H1 (cell line): Measurements from ENCODE around the gene MAGEB10. TPM values are rescaled to one million over a fixed set of nuclear protein-coding genes. Genes with fewer than 3 reads are reported as not detected.

Experiments
- CTCF ChIA-PET: fragments of 300-600 bp; sonication (Branson Sonifier 250); formaldehyde crosslinking; loops from one replicate; lab custom pipeline; 2021; ENCODE audit not compliant: partially characterized antibody; lab: Charles Lee
- POLR2A ChIA-PET: fragments of 300-600 bp; sonication (Branson Sonifier 250); formaldehyde crosslinking; loops from one replicate; lab custom pipeline; 2021; ENCODE audit warnings: inconsistent platforms; ENCODE audit not compliant: partially characterized antibody; lab: Charles Lee
- DNase-seq, 2 experiments: peaks; one replicate each; pipeline versions ENCODE4 v3.0.0 to v3.0.0-alpha.2; 2010 to 2022; ENCODE audit warnings: low spot score in 2 of 2, low read depth in 1 of 2, mixed read lengths in 1 of 2
- FAIRE-seq: peaks from 2 replicates; lab custom pipeline; 2011; peaks lifted over from hg19 to GRCh38; lab: Jason Lieb, UNC
- H2AFZ ChIP-seq: 2 replicates; pipeline ENCODE4 v1.8.1; 2012; ENCODE audit warnings: low read length, inconsistent platforms
- H2AK5ac ChIP-seq: 2 replicates; pipeline ENCODE4 v1.6.1; 2013; ENCODE audit warnings: low read depth, low read length
- H2BK120ac ChIP-seq: replicated peaks from 2 replicates; pipeline ENCODE3; 2013; ENCODE audit warnings: low read depth, low read length, inconsistent platforms
- H2BK12ac ChIP-seq: 2 replicates; pipeline ENCODE4 v1.6.1; 2013; ENCODE audit warnings: low read depth, low read length
- H2BK15ac ChIP-seq: 2 replicates; pipeline ENCODE4 v1.6.1; 2013; ENCODE audit warnings: low read length
- H2BK20ac ChIP-seq: 2 replicates; pipeline ENCODE4 v1.6.1; 2013; ENCODE audit warnings: low read length
- H2BK5ac ChIP-seq: 2 replicates; pipeline ENCODE4 v1.6.1; 2013; ENCODE audit warnings: low read depth, low read length
- H3K14ac ChIP-seq: 2 replicates; pipeline ENCODE4 v1.6.1; 2013; ENCODE audit warnings: inconsistent platforms; ENCODE audit not compliant: insufficient read length
- H3K18ac ChIP-seq: 2 replicates; pipeline ENCODE4 v1.6.1; 2013; ENCODE audit warnings: low read length; ENCODE audit errors: extremely low read depth
- H3K23ac ChIP-seq: 2 replicates; pipeline ENCODE4 v1.6.1; 2013; ENCODE audit warnings: inconsistent platforms; ENCODE audit not compliant: insufficient read length
- H3K23me2 ChIP-seq: 2 replicates; pipeline ENCODE4 v1.6.1; 2013; ENCODE audit warnings: low read depth, low read length
- H3K27ac ChIP-seq: 2 replicates; pipeline ENCODE4 v1.6.1; 2011; ENCODE audit warnings: low read depth, low read length, inconsistent platforms
- H3K27me3 ChIP-seq, 4 experiments: replicated peaks in 1 of 4; 1 replicate in 1 of 4; 2 replicates in 3 of 4; pipeline versions ENCODE4 v1.6.1 to v1.8.1; 2011 to 2013; ENCODE audit warnings: low read length in 3 of 4, mild to moderate bottlenecking in 3 of 4, inconsistent platforms in 2 of 4, mixed read lengths in 2 of 4, moderate library complexity in 1 of 4; ENCODE audit not compliant: control insufficient read depth in 3 of 4, insufficient read depth in 3 of 4; ENCODE audit errors: extremely low read depth in 1 of 4
- H3K36me3 ChIP-seq, 4 experiments: 2 replicates each; pipeline versions ENCODE4 v1.6.1 to v1.8.1; 2011 to 2013; ENCODE audit warnings: mild to moderate bottlenecking in 4 of 4, low read length in 3 of 4, moderate library complexity in 2 of 4, control low read depth in 1 of 4, inconsistent platforms in 1 of 4; ENCODE audit not compliant: insufficient read depth in 4 of 4, control insufficient read depth in 2 of 4
- H3K4ac ChIP-seq: replicated peaks from 2 replicates; pipeline ENCODE3; 2013; ENCODE audit warnings: low read length, low read depth, mixed read lengths, inconsistent platforms; ENCODE audit not compliant: insufficient read length
- H3K4me1 ChIP-seq, 4 experiments: replicated peaks in 1 of 4; 1 replicate in 1 of 4; 2 replicates in 3 of 4; pipeline versions ENCODE4 v1.6.1 to v1.8.1; 2011 to 2013; ENCODE audit warnings: low read length in 3 of 4, inconsistent platforms in 2 of 4, mixed read lengths in 1 of 4; ENCODE audit not compliant: insufficient read depth in 4 of 4, control insufficient read depth in 3 of 4
- H3K4me2 ChIP-seq, 2 experiments: 2 replicates each; pipeline versions ENCODE4 v1.6.1 to v1.8.1; 2011 to 2013; ENCODE audit warnings: low read depth in 2 of 2, low read length in 2 of 2, control low read depth in 1 of 2, inconsistent platforms in 1 of 2, mild to moderate bottlenecking in 1 of 2; ENCODE audit not compliant: insufficient read depth in 1 of 2
- H3K4me3 ChIP-seq, 4 experiments: fragments of 200-600, 300-600 bp in 1 of 4; sonication (generic), shearing (Covaris generic), sonication (Bioruptor Twin) in 1 of 4; 2 replicates each; pipeline versions ENCODE4 v1.5.1 to v1.8.1; 2011 to 2016; ENCODE audit warnings: low read length in 4 of 4, low read depth in 3 of 4, control low read depth in 2 of 4, inconsistent platforms in 2 of 4, mild to moderate bottlenecking in 2 of 4, mixed read lengths in 1 of 4, moderate library complexity in 1 of 4; ENCODE audit not compliant: insufficient read depth in 2 of 4; ENCODE audit errors: extremely low read depth in 1 of 4
- H3K56ac ChIP-seq: replicated peaks from 2 replicates; pipeline ENCODE3; 2013; ENCODE audit warnings: low read depth, mild to moderate bottlenecking, mixed read lengths, low read length, inconsistent platforms; ENCODE audit not compliant: insufficient read length
- H3K79me1 ChIP-seq: 2 replicates; pipeline ENCODE4 v1.6.1; 2013; ENCODE audit warnings: low read depth, low read length, control low read depth
- H3K79me2 ChIP-seq, 2 experiments: 2 replicates each; pipeline versions ENCODE4 v1.6.1 to v1.8.1; 2012 to 2013; ENCODE audit warnings: low read length in 2 of 2, mild to moderate bottlenecking in 2 of 2, inconsistent platforms in 1 of 2; ENCODE audit not compliant: insufficient read depth in 2 of 2, control insufficient read depth in 1 of 2
- H3K9ac ChIP-seq, 4 experiments: replicated peaks in 1 of 4; 1 replicate in 1 of 4; 2 replicates in 3 of 4; pipeline versions ENCODE4 v1.6.1 to v1.8.1; 2011 to 2013; ENCODE audit warnings: low read depth in 3 of 4, low read length in 3 of 4, control low read depth in 2 of 4, mild to moderate bottlenecking in 2 of 4, moderate library complexity in 2 of 4, inconsistent platforms in 1 of 4; ENCODE audit errors: extremely low read depth in 1 of 4
- H3K9me3 ChIP-seq, 2 experiments: 2 replicates each; pipeline versions ENCODE4 v1.6.1 to v1.8.1; 2012 to 2013; ENCODE audit warnings: mild to moderate bottlenecking in 2 of 2, moderate library complexity in 2 of 2, control low read depth in 1 of 2, inconsistent platforms in 1 of 2, low read depth in 1 of 2, low read length in 1 of 2, mixed read lengths in 1 of 2; ENCODE audit not compliant: insufficient read depth in 2 of 2
- H4K20me1 ChIP-seq, 2 experiments: replicated peaks in 1 of 2; 2 replicates each; pipeline versions ENCODE3 to v1.8.1; 2011 to 2013; ENCODE audit warnings: inconsistent platforms in 2 of 2, low read length in 2 of 2, mild to moderate bottlenecking in 1 of 2; ENCODE audit not compliant: insufficient read depth in 2 of 2, control insufficient read depth in 1 of 2
- H4K5ac ChIP-seq: 2 replicates; pipeline ENCODE4 v1.6.1; 2013; ENCODE audit warnings: low read length, low read depth, mixed read lengths, inconsistent platforms; ENCODE audit not compliant: insufficient read length
- H4K8ac ChIP-seq: 2 replicates; pipeline ENCODE4 v1.8.0; 2013; ENCODE audit warnings: mild to moderate bottlenecking, moderate library complexity, low read length, inconsistent platforms; ENCODE audit not compliant: insufficient read depth; ENCODE audit errors: extremely low read depth
- H4K91ac ChIP-seq: replicated peaks from 2 replicates; pipeline ENCODE3; 2013; ENCODE audit warnings: low read length, mixed read lengths, inconsistent platforms; ENCODE audit not compliant: insufficient read length
- ATF2 ChIP-seq: IDR thresholded peaks from 2 replicates; pipeline ENCODE4 v1.6.1; 2012; ENCODE audit warnings: low read length, inconsistent platforms
- CBX8 ChIP-seq: fragments of 300-800, 300-1000 bp; sonication (generic); IDR thresholded peaks from 2 replicates; pipeline ENCODE4 v1.7.1; 2016; ENCODE audit warnings: low read depth, low read length, borderline replicate concordance
- CREB1 ChIP-seq: IDR thresholded peaks from 2 replicates; pipeline ENCODE4 v1.6.1; 2012; ENCODE audit warnings: inconsistent platforms
- FOSL1 ChIP-seq: IDR thresholded peaks from 2 replicates; pipeline ENCODE4 v1.6.1; 2011; ENCODE audit warnings: mild to moderate bottlenecking, low read depth, low read length, moderate library complexity; ENCODE audit not compliant: insufficient read depth
- MAX ChIP-seq: IDR thresholded peaks from 2 replicates; pipeline ENCODE4 v1.6.1; 2012; ENCODE audit warnings: inconsistent platforms
- POLR2A ChIP-seq, 2 experiments: IDR thresholded peaks; 1 replicate in 1 of 2; 2 replicates in 1 of 2; pipeline ENCODE4 v1.6.1; 2011; ENCODE audit warnings: low read depth in 2 of 2, low read length in 2 of 2, mild to moderate bottlenecking in 2 of 2; ENCODE audit errors: control extremely low read depth in 1 of 2
- POLR2AphosphoS5 ChIP-seq: IDR thresholded peaks from 2 replicates; pipeline ENCODE4 v1.6.1; 2011; ENCODE audit warnings: low read depth, low read length
- RFX5 ChIP-seq: IDR thresholded peaks from 2 replicates; pipeline ENCODE4 v1.6.1; 2011; ENCODE audit warnings: low read depth, low read length, improper control_type of control experiment, borderline replicate concordance
- RNF2 ChIP-seq: fragments of 200-900, 300-1000 bp; sonication (generic); IDR thresholded peaks from 2 replicates; pipeline ENCODE4 v1.7.1; 2016; ENCODE audit warnings: borderline replicate concordance, low read depth, mild to moderate bottlenecking, antibody characterized with exemption, low read length; ENCODE audit not compliant: poor library complexity, severe bottlenecking; ENCODE audit errors: missing control alignments
- TCF12 ChIP-seq: IDR thresholded peaks from 2 replicates; pipeline ENCODE4 v1.6.1; 2011; ENCODE audit warnings: low read depth, mild to moderate bottlenecking, low read length
- TEAD4 ChIP-seq: IDR thresholded peaks from 2 replicates; pipeline ENCODE4 v1.6.1; 2012; ENCODE audit warnings: low read depth, low read length, inconsistent platforms, mixed read lengths
- YY1 ChIP-seq: IDR thresholded peaks from 2 replicates; pipeline ENCODE4 v1.6.1; 2011; ENCODE audit warnings: low read depth, mild to moderate bottlenecking, low read length
- ZNF274 ChIP-seq: IDR thresholded peaks from 2 replicates; pipeline ENCODE4 v1.7.0; 2012; ENCODE audit warnings: low read length, borderline replicate concordance; ENCODE audit errors: extremely low read depth
- WGBS, 2 experiments: shearing (Covaris generic) in 1 of 2; methylation state at CpG; one replicate each; pipeline versions ENCODE4 v1.1.6 to v1.1.7; 2013 to 2015; ENCODE audit warnings: low lambda C conversion rate in 2 of 2, mixed read lengths in 2 of 2, inconsistent platforms in 1 of 2, low coverage in 1 of 2, missing lambda C conversion rate in 1 of 2; ENCODE audit not compliant: insufficient replicate concordance in 2 of 2, insufficient coverage in 1 of 2, insufficient read length in 1 of 2; ENCODE audit errors: extremely low coverage in 1 of 2, missing lambda C conversion rate in 1 of 2; 5-methylcytosine and 5-hydroxymethylcytosine counted together
- polyA plus RNA-seq, 7 experiments: library from polyadenylated mRNA; depleted of rRNA in 3 of 7; stranded (reverse) in 5 of 7; unstranded in 2 of 7; fragments of >200 nt in 5 of 7; fragments of 200-250 nt in 2 of 7; gene quantifications; 1 replicate in 5 of 7; 2 replicates in 1 of 7; 4 replicates in 1 of 7; pipeline versions ENCODE4 v1.2.1 to v1.2.3, GENCODE V29; 2011 to 2013; ENCODE audit warnings: missing spikeins in 2 of 7, mixed read lengths in 2 of 7
- total RNA-seq: library from RNA; stranded (reverse); fragmentation: NEBNext Ultra II Directional; extraction: Animal tissue kit (Norgen Biotek cat#: 25700); gene quantifications from 2 replicates; pipeline ENCODE4 v1.2.1, GENCODE V29; 2021

Gene MAGEB10
- total and polyA plus RNA-seq, 2 of the 8 experiments (the other 6 are each of a cell fraction or from before 2014, with no cell fraction given), result not detected

GRCh38 chrX:27863809-27864208, 56.0 kb downstream of the MAGEB10 start:
- Histone ChIP-seq H4K5ac (no peak overlapping the region), H3K9ac (no peak overlapping the region), H3K23ac (no peak overlapping the region), H3K4me1 (peaks cover 0 to 4% (median 0%) of the 10 kb centered on the region in 4 experiments; a peak in 3 of 7 replicates), H2BK12ac (no peak overlapping the region), H2BK20ac (no peak overlapping the region), H3K4me3 (peak overlapping the region in 1 of 4 experiments; percentile 34; a peak in 2 of 8 replicates), H3K56ac (no peak overlapping the region), H3K14ac (no peak overlapping the region), H3K36me3 (no peaks in the 10 kb centered on the region), H2AFZ (no peak overlapping the region), H2BK120ac (no peak overlapping the region), H2BK5ac (no peak overlapping the region), H2AK5ac (no peak overlapping the region), H4K8ac (no peak overlapping the region), H3K4me2 (peak overlapping the region; percentile 53; a peak in 3 of 4 replicates), H3K9me3 (no peaks in the 10 kb centered on the region), H3K79me1 (no peaks in the 10 kb centered on the region), H3K23me2 (no peaks in the 10 kb centered on the region), H4K20me1 (no peaks in the 10 kb centered on the region), H3K27ac (no peak overlapping the region), H2BK15ac (no peak overlapping the region), H3K4ac (no peak overlapping the region), H4K91ac (no peak overlapping the region), H3K18ac (no peak overlapping the region; the same call in 1 of the 2 replicates), H3K79me2 (no peaks in the 10 kb centered on the region), H3K27me3 (peaks cover 0 to 7% (median 6%) of the 10 kb centered on the region in 4 experiments; a peak in 5 of 7 replicates)
- WGBS, 2 experiments, result 14% methylated on average over 25 of the region's 35 CpGs; no CpG with 5 or more reads in 1 of the 2 experiments
- ChIA-PET POLR2A (no interaction called here), CTCF (no interaction called here)
- peak in 1 of 2 experiments; percentile 47 for DNase-seq
- no peak for FAIRE-seq
- TF ChIP-seq RNF2 (no peak), MAX (peak; percentile 96), ZNF274 (no peak), TCF12 (no peak), CREB1 (peak; percentile 31; the same call in 1 of the 2 replicates), RFX5 (no peak), FOSL1 (no peak), POLR2AphosphoS5 (no peak), POLR2A (IDR thresholded peaks at IDR 0.05; ENCODE audit: control extremely low read depth in 1 of 2, low read depth in 2 of 2, low read length in 2 of 2) (no peak), YY1 (peak; percentile 34; the same call in 1 of the 2 replicates), ATF2 (no peak), CBX8 (no peak), TEAD4 (no peak)
